OCI-LY1 (cell line): ENCODE measurements around the gene PHF23.

Source experiments
- CTCF ChIP-seq: fragments of 200-600 bp; sonication (generic), shearing (Covaris generic); IDR thresholded peaks from 2 replicates; pipeline ENCODE4 v1.5.1; 2017; ENCODE audit warnings: mild to moderate bottlenecking, antibody characterized with exemption, low read length, moderate library complexity, mixed read lengths
- EZH2 ChIP-seq: fragments of 200-600 bp; sonication (generic), shearing (Covaris generic); IDR thresholded peaks from 2 replicates; pipeline ENCODE4 v1.8.0; 2017; ENCODE audit warnings: borderline replicate concordance, mixed run types, mild to moderate bottlenecking, antibody characterized with exemption, low read length, moderate library complexity, mixed read lengths

DNA sequence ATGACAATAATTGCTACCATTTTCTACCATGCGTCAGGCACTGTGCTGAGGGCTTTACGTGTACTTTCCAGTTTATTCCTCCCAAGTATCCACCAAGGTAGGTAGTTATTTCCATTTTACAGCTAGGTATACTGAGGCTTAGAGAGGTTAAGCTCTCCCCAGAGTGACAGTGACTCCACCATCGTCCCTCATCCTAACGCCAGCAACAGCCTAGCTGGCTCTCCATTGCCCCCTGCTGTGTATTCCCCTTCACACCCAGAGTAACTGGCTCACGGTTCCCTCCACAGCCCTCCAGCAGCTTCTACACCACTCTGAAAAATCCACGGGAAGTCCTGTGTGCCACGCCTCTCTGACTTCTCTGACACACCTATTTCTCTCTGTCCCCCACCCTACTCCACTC is 53.0 kb downstream of the PHF23 start:
- peak; percentile 38; the same call in 1 of the 2 replicates for TF ChIP-seq CTCF
- no peak for TF ChIP-seq EZH2
